GM19438 (cell line): ENCODE measurements around the gene PMFBP1.

Experiments used
- ATAC-seq: cut with Tn5 transposase; IDR thresholded peaks from one replicate; pipeline ENCODE4 v1.9.1; 2021; ENCODE audit warnings: low read depth; ENCODE audit not compliant: unreplicated experiment

The PMFBP1 gene

GRCh38 chr16:72132726-72133125 lies 39.2 kb downstream of the PMFBP1 start:
- no peak for ATAC-seq

- no peak for ATAC-seq
These were observed 40.9 kb downstream of the PMFBP1 start for GRCh38 chr16:72131036-72131435.

GRCh38 chr16:72129976-72130656 lies 41.8 kb downstream of the PMFBP1 start:
- no peak for ATAC-seq

GRCh38 chr16:72128701-72129100 lies 43.3 kb downstream of the PMFBP1 start:
- ATAC-seq = no peak

- no peak for ATAC-seq
These were observed 45.6 kb downstream of the PMFBP1 start for GRCh38 chr16:72126429-72126765.

GRCh38 chr16:72125635-72126428 lies 46.1 kb downstream of the PMFBP1 start:
- ATAC-seq = no peak

- no peak for ATAC-seq
These were observed 47.0 kb downstream of the PMFBP1 start for GRCh38 chr16:72124761-72125634.

- ATAC-seq = no peak
These were observed 47.8 kb downstream of the PMFBP1 start for GRCh38 chr16:72124148-72124547.

GRCh38 chr16:72123426-72123825 lies 48.5 kb downstream of the PMFBP1 start:
- no peak for ATAC-seq

GRCh38 chr16:72122916-72123315 lies 49.0 kb downstream of the PMFBP1 start:
- ATAC-seq = no peak

GRCh38 chr16:72122308-72122707 lies 49.6 kb downstream of the PMFBP1 start:
- no peak for ATAC-seq

GRCh38 chr16:72120026-72120425 lies 51.9 kb downstream of the PMFBP1 start:
- no peak for ATAC-seq

GRCh38 chr16:72113616-72113945 lies 58.4 kb downstream of the PMFBP1 start:
- no peak for ATAC-seq

- no peak for ATAC-seq
These were observed 58.9 kb downstream of the PMFBP1 start for GRCh38 chr16:72112906-72113615.

- ATAC-seq = no peak
These were observed 59.5 kb downstream of the PMFBP1 start for GRCh38 chr16:72112452-72112792.

- ATAC-seq = no peak
These were observed 60.1 kb downstream of the PMFBP1 start for GRCh38 chr16:72111657-72112451.

GRCh38 chr16:72110662-72111615 lies 61.0 kb downstream of the PMFBP1 start:
- no peak for ATAC-seq

- no peak for ATAC-seq
These were observed 61.9 kb downstream of the PMFBP1 start for GRCh38 chr16:72109966-72110530.

GRCh38 chr16:72109300-72109699 lies 62.7 kb downstream of the PMFBP1 start:
- no peak for ATAC-seq
